Stimulated activated CD4-positive, alpha-beta T cell treated with anti-CD3 and anti-CD28 coated beads, Interleukin-15, amount 100 ng/mL, for 24 hours (primary cell): ENCODE measurements around the gene P2RX3.
"Not testable (repeated sequence)": the region's sequence is repeated elsewhere in the genome, so short reads cannot be mapped to it uniquely, and the experiment has no call there.

ENCODE experiments used
- DNase-seq: peaks from one replicate; pipeline ENCODE4 v3.0.0-alpha.2; 2020

The P2RX3 gene

DNA sequence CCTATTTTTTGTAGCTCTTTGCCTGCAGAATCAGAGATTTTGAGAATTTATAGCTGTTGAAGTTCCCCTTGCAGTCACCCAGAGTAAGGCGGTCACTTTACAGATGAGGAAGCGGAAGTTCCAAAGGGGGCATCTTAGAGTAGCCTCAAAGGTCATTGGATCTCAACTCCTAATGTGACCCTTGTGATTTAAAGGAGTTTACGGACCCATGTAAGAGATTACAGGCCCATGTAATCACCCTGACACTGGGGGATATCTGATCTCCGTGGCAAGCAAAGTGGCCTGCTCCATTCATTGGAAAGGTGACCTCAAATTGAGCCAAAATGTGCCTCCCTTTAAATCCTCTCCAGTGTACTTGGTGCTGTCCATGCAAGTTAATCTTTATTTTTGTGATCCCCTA lies 15.7 kb downstream of the P2RX3 start:
- no peak for DNase-seq

DNA sequence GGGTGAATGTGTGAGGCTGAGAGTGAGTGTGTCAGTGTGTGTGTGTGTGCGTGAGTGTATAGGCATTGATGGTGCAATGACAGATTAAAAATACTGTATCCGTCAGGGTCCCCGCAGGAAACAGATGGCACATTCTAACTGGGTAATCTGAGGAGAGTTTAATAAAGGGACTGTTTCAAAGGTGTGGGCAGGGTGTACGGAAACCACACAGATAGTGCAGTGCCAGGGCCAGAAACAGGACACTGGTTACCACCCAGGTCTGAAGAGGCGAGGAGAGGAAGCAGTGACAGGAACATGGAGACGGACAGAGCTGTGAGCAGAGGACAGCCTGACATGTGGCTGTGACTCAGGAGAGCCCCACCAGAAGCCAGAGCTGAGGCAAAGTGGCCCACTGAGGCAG lies 16.5 kb downstream of the P2RX3 start:
- DNase-seq = no peak

DNA sequence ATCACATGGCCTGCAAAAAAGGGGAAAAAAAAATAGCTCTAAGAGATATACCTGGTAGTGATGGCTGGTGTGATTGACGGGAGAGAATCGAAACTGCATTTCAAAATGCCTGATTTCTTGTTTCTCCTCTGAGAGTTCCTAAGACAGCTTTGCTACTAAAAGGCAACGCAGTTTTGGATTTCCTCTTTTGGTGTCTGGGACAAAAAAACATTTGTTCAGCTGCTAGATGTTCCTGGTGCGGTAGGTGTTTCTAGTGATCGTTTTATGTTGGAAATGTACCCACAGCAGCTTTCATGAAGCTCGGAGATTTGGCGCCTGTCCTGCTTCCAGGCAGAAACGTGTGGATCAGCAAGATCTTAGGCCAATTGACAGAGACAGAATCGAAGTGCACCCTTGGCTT lies 18.1 kb downstream of the P2RX3 start:
- DNase-seq = no peak

DNA sequence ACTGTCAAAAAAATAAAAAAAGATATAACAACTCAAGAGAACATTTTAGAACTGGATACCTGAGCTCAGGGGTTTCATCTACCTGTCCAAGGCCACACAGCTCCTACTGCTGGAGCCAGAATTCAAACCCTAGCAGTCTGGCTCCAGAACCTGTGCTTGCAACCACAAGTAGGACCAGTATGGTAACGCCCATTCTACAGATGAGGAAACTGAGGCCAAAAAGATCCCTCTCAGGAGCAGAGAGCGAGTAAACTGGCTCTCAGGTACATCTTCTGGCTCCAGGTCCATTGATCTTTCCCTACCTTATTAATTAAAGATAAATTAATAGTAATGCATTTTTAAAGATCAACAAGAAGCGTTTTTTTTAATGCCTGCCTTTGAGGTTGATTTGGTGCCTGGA lies 19.2 kb downstream of the P2RX3 start:
- no peak for DNase-seq

DNA sequence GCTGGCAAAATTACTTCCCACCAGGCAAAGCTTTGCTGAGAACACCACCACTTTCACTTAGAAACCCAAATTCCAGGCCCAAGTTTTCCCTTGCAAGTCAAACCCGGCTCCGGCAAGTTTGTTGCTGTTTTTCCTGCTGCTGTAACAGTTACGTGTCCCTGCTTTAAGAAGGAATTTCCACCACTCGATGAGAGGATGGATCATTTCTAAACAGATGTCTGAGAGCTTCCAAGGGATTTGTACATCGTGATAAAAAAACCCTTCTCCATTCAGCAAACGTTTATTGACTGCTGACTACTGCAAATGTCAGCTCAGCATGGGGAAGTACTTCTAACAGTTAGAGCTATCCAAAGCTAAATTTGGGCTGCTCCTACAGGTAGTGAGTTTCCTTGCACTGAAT lies 19.7 kb downstream of the P2RX3 start:
- DNase-seq = no peak

DNA sequence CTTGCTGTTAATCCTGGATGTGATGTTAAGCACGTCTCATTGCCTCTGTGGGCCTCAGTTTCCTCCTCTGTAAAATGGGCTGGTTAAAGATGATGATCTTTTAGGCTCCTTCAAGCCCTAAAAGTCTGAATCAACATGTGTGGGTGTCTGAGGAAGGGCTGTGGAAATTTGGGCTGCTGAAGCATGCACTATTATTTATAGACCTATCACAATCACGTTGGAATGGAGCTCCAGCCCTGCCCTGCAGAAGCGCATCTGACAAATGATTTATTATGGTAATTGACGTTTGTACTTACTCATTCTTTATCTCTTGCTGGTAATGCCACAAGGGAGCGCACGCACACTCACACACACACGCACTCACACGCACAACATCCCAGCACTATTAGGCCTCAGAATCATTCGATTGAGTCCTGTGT lies 20.4 kb downstream of the P2RX3 start:
- no peak for DNase-seq

DNA sequence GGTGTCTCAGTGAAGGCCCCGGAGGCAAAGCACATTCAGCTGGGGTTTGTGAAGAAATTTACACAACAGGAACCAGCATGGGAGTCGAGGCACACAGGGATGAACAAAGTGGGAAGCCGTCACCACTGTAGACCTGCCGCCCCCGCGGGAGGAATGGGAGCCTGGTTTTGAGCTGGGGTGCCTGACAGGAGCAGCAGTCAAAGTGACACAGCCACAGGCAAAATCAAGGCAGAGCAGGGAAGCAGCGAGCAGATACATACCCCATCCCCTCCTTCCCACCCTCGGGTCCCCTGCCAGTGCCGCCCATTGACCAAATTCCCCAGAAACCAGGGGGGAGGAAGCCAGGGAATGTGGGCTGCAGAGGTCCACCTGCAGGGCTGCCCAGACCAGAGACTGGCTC lies 20.8 kb downstream of the P2RX3 start:
- no peak for DNase-seq

DNA sequence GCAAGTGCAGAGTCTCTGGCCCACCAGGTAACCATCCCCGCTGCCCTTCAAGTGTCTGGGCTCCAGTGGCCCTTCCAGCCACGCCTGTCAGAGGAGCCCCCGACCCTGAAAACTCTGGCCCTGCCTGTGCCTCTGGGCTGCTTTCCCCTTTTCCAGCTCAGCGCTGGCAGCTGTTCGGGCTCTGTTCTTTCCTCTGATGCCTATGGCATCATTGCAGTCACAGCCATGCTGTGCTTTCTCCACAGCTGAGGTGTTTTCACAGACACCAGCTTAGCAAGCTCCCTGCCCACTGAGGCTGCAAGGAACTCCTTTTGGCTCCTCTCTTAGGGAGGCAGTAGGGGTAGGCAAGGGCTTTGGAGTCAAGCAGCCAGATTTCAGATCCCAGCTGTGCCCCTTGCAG lies 21.2 kb downstream of the P2RX3 start:
- no peak for DNase-seq

DNA sequence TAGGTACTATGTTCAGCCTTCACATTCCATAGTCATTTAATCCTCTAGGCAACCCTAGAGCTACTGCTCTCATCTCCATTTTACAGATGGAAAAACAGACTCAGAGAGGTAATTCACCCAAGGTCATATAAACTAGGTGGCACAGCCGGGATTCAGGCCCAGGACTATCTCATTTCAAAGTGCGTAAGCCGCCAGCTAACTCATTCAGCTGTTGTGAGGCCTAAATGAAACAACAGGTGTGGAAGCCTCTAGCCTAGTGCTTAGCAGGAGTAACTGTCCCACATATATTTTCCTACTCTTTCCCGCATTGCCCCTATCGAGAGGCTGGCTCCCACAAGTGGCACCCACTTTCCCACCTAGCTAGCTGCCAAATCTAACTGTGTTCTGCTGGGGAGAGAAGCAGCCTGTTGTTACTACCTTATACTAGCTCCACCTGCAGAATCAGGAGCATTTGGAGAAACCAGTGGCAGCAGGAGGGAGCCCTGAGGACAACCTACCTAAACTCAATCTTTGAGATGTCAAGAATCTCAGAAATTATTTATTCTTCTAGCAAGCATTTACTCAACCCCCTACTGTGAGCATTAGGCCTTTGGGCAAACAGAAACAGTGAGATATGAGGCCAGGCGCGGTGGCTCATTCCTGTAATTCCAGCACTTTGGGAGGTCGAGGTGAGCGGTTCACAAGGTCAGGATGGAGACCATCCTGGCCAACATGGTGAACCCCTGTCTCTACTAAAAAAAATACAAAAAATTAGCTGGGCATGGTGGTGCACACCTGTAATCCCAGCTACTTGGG lies 21.9 kb downstream of the P2RX3 start:
- no peak for DNase-seq

DNA sequence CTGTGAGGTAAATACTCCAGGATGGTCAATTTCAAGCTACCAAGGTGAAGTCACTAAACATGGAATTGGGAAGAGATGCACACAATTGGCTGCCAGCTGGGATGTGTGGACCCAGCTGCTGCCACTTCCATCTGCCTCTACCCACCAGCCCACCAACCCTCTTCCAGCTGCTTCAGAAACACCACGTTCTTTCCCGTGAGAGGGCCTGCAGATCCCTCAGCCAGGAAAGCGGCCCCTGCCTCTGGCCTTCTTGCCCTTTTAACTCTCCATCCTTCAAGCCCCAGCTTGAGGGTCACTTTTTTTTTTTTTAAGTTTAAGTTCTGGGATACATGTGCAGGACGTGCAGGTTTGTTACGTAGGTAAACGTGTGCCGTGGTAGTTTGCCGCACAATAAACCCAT lies 22.8 kb downstream of the P2RX3 start:
- no peak for DNase-seq

DNA sequence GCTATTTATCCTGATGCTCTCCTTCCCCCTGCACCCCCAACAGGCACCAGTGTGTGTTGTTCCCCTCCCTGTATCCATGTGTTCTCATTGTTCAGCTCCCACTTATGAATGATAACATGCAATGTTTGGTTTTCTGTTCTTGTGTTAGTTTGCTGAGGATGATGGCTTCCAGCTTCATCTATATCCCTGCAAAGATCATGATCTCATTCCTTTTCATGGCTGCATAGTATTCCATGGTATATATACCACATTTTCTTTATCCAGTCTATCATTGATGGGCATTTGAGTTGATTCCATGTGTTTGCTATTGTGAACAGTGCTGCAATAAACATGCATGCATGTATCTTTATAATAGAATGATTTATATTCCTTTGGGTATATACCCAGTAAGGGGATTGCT lies 23.3 kb downstream of the P2RX3 start:
- DNase-seq = not testable (repeated sequence)

DNA sequence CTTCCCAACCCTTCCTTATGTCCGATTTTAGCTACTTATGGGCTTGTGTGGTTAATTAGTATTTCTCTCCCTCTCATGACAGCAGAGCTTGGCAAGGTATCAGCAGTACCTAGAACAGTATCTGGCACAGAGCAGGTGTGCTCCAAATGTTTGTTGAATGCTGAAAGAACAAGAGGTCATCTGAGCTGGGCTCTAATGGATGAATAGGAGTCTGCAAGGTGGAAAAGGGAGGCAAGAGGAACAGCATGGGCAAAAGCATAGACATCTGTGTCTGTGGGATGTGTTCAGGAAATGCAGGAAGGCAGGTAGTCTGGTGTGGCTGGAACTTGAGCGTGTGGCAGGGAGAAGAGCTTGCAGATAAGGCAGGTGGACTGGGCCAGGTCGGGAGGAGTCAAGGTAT lies 23.8 kb downstream of the P2RX3 start:
- no peak for DNase-seq

DNA sequence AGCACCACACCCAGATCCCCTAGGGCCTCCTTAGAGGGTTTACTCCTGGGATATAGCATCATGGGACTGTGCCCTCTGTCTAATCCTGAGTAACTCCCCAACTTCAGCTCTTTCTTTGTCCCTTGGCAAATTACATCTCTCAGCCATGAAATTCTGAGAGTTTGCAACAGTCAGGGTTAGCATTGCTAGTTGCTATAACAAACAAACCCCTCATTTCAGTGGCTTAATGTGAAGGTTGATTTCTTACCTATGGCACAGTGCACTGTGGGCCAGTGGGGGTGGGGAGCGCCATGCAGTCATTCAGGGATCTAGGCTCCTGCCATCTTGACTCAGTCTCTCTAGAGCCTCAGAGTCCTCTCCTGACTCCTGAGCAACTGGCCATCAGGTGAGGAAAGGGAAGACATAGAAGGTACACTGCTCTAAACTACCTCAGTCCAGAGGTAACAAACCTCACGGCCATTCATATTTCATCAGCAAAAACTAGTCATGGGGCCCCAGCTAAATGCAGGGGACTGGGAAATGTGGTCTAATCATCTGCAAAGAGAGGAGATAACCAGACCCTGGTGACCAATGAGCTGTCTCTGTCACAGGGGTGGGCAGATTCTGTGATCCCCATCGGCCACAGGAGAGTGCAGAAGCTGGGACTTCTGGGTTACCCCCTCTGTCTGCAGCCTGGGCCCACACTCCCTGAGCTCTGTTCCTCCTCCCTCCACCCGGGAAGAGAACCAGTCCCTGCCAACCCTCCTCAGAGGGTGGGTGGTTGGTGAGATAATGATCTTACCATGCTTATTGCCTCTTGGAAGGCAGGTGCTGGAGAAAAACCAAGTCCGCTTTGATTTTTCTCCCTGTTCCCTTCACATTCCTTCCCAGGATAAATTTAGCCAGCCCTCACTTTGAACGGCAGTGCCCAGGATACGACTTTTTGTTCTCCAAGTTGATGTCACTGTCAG lies 25.3 kb downstream of the P2RX3 start:
- no peak for DNase-seq

DNA sequence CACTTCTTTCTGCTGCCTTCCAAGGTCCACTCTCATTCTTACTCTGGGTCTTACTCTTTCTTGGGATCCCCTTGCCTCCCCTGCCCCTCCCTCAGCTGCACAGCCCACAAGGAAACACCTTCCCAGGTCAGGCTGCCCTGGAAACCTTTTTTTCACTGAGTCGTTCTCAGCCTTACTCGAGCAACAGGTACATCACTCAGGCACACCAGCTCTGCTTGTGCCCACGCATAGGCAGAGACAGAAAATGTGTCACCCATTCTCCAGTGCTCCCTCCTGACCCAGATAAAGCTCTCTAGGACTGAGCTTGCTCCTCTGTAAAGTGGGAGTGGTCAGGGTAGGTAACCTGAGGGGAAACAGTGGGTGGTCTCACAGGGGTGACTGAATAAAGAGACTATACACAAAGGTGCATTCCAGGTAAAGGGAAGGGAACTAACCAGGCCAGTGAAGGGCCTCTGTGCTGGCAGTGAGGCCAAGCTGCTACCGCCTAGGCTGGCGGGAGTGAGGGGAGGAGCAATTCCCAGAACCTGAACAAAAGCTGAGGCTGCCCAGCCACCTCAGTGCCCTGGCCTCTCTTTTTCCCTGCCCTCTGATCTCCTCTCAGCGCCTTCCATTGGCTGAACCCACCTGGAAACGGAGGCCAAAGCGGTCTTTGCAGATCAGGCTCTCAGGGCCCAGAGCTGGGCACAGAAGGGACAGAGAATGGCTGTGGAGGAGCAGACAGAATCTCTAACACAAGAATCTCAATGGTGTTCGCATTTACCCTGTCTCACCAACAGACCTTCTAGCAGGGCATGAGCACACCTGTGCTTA lies 26.9 kb downstream of the P2RX3 start:
- no peak for DNase-seq

DNA sequence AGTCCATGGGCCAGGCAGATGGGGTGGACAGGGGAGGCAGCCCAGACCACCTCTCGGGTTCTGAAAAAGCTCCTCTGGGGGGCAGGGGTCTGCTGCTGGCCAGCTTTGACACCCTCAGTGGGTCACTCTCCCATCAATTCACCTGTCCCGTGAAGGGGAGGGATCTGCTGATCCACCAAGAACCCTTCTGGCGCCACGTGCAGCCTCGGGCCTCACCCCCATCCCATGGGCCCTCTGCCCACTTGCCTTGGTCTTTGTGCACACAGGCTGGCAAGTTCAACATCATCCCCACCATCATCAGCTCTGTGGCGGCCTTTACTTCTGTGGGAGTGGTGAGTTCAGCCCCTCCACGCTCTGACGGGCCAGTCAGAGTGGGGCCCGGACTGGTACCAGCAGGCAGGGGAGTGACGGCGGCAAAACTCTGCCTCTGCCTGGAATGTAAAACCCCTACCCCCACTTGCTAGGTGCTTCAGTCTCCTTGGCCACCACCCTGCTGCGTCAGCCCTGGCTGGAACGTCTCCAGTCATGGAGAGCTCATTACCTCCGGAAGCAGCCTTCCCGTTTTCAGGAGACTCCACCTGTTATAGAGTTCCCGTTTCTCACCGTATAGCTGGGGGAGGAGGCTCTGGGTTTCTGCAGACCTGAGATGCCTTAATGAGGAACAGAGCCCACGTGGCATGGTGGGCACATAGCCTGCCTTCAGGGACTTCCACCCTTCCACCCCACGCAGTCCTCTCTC lies 30.1 kb downstream of the P2RX3 start:
- DNase-seq = no peak

DNA sequence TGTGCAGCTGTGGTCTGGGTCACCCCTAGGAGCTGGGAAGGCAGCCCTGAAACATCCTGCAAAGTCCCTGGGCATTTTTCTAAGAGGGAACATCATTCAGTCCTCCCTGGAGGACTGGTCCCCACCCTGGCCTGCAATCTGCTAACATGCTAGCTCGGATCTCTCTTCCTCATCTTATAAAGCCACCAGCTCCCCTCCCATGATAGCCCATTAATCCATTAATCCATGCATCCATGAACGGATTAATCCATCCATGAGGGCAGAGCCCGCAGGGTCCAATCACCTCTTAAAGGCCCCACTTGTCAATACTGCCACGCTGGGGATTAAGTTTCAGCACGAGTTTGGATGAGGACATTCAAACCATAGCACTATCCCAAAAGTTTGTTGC lies 30.7 kb downstream of the P2RX3 start:
- DNase-seq = no peak

DNA sequence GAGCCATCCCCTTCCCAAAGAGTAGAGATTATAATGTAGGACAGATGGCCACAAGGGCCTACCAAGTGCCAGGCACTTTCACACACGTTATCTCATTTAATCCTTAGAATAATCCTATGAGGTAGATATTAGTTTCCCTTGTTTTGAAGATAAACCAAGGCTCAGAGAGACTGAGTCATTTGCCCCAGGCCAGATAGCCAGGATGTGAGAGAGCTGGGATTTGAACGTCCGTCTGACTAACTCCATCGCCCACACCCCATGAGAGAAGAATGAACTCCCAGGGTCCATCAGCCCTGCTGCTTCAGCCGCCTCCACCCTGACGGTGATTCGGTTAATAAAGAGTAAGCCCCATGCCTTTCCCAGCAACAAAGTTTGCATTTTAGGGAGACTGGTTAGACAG lies 32.1 kb downstream of the P2RX3 start:
- DNase-seq = no peak

DNA sequence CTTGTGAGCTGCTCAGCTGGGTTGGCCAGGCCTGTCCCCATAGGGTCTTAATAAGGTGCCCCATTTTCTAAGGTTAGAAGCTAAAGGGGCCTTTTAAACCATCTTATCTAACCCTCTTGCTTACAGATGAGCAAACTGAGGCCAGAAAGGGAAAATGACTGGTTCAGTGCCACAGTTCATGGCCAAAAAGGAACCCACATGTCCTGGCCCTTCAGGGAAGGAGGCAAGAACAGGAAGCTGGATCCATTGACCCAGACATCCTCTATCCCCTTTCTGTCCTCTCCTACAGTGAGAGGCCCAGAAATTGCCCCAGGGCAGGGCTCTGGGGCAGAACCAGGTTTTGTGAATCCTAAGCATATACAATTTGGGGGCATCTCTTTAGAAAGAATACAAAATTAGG lies 32.8 kb downstream of the P2RX3 start:
- no peak for DNase-seq

DNA sequence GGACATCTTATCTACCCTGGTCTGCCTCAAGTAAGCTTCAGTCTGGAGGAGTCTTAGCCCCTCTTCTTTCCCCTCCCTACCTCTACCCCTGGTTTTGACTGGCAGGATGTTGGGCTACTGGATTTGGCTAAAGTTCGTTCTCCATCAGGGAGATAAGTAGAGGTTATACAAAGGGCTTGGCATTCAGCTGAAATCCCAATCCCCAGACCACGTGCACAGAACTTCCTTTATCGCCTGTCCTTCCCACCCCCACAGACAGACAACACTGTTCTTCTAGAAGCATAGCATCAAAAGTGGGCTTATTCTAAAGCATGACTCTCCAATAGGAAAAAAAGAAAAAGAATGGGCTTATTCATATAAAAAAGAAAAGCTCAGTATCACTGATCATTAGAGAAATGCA lies 35.0 kb downstream of the P2RX3 start:
- DNase-seq = no peak

DNA sequence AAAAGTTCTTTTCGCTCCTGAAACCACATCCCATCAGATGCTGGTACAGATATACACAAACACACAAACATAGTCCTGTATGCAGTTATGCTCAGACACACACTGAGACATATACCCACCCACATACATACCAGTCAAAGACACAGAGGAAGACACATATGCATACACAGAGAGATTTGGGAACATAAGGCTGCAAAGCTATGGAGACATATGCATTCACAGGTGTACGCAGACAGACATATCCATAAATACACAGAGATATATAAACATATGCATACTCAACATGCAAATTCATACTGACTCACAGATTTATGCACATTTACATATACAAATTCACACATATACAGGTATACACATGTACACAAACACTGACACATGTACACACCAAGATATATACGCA lies 36.8 kb downstream of the P2RX3 start:
- no peak for DNase-seq

DNA sequence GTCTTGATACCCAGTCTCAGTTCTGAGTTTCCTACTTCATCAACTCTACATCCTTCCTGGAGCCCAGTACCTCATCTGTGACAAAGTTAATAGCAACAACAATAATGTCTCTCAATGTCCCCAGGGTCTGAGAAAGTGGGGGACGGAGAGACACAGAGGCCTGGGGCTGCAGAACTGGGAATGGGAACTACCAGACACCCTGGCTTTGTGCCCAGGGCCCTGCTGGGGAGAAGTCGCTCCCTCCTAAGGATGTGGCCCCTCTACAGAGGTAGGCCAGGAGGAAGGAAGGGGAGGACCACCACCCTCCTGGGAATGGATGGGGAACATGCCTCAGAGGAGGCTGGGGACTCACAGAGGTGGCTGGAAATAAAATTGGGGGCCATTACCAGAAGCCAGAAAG lies 37.3 kb downstream of the P2RX3 start:
- DNase-seq = no peak
